GM23338 (cell line): ENCODE measurements around the gene ERCC6L. TPM values are rescaled to one million over a fixed set of nuclear protein-coding genes. Genes with fewer than 3 reads are reported as not detected.

Source experiments
- ATAC-seq: fragments of 200-7000 bp; cut with Tn5 transposase; 3 replicates; pipeline ENCODE4 v1.9.1; 2020
- DNase-seq: peaks from one replicate; pipeline ENCODE4 v3.0.0-alpha.2; 2015; ENCODE audit warnings: low spot score
- H2AFZ ChIP-seq: fragments of 200-600 bp; sonication (generic); 2 replicates; pipeline ENCODE4 v1.8.0; 2016; ENCODE audit warnings: antibody characterized with exemption, mild to moderate bottlenecking, moderate library complexity
- H3F3A ChIP-seq: fragments of 200-600 bp; sonication (generic); replicated peaks from 2 replicates; pipeline ENCODE4 v1.8.0; 2017; ENCODE audit warnings: antibody characterized with exemption, mixed run types, low read depth
- H3K27ac ChIP-seq: fragments of 200-600 bp; sonication (generic); 2 replicates; pipeline ENCODE4 v1.6.1; 2016; ENCODE audit warnings: low read depth
- H3K27me3 ChIP-seq: fragments of 200-600 bp; sonication (generic); 2 replicates; pipeline ENCODE4 v1.8.0; 2016; ENCODE audit warnings: mild to moderate bottlenecking, mixed run types, moderate library complexity; ENCODE audit not compliant: insufficient read depth
- H3K36me3 ChIP-seq: fragments of 200-600 bp; sonication (generic); 2 replicates; pipeline ENCODE4 v1.8.0; 2016; ENCODE audit warnings: mild to moderate bottlenecking; ENCODE audit not compliant: insufficient read depth
- H3K4me1 ChIP-seq: fragments of 200-600 bp; sonication (generic); 2 replicates; pipeline ENCODE4 v1.8.0; 2016; ENCODE audit warnings: mild to moderate bottlenecking, moderate library complexity; ENCODE audit not compliant: insufficient read depth
- H3K4me2 ChIP-seq: fragments of 200-600 bp; sonication (generic); 2 replicates; pipeline ENCODE4 v1.7.1; 2017; ENCODE audit warnings: mixed run types
- H3K4me3 ChIP-seq: fragments of 200-600 bp; sonication (generic); 2 replicates; pipeline ENCODE4 v1.6.1; 2016; ENCODE audit warnings: mixed run types
- H3K79me2 ChIP-seq: fragments of 200-600 bp; sonication (generic); replicated peaks from 2 replicates; pipeline ENCODE4 v1.8.0; 2017; ENCODE audit warnings: mild to moderate bottlenecking; ENCODE audit not compliant: insufficient read depth
- H3K9me2 ChIP-seq: fragments of 200-600 bp; sonication (generic); 2 replicates; pipeline ENCODE4 v1.8.0; 2017; ENCODE audit not compliant: insufficient read depth
- H4K20me1 ChIP-seq: fragments of 200-600 bp; sonication (generic); replicated peaks from 2 replicates; pipeline ENCODE4 v1.8.0; 2017; ENCODE audit warnings: mild to moderate bottlenecking; ENCODE audit not compliant: insufficient read depth
- H3K27ac Mint-ChIP-seq: 2 replicates; pipeline ENCODE4 v1.8.0; 2020; ENCODE audit warnings: inconsistent platforms, mild to moderate bottlenecking, moderate library complexity, mixed read lengths
- H3K27me3 Mint-ChIP-seq: 3 replicates; pipeline ENCODE4 v1.8.0; 2022; ENCODE audit warnings: low read depth, mild to moderate bottlenecking, moderate library complexity, mixed read lengths, inconsistent platforms; ENCODE audit not compliant: insufficient read depth, poor library complexity
- H3K36me3 Mint-ChIP-seq: 3 replicates; pipeline ENCODE4 v1.8.0; 2021; ENCODE audit warnings: low read depth, mild to moderate bottlenecking, inconsistent platforms, moderate library complexity, mixed read lengths
- H3K4me1 Mint-ChIP-seq: 3 replicates; pipeline ENCODE4 v1.8.0; 2020; ENCODE audit warnings: mild to moderate bottlenecking, inconsistent platforms, mixed read lengths
- H3K4me3 Mint-ChIP-seq: 3 replicates; pipeline ENCODE4 v1.8.0; 2021; ENCODE audit warnings: moderate library complexity, mild to moderate bottlenecking, inconsistent platforms, mixed read lengths
- H3K9me3 Mint-ChIP-seq: 3 replicates; pipeline ENCODE4 v1.8.0; 2020; ENCODE audit warnings: moderate library complexity, mild to moderate bottlenecking, inconsistent platforms, mixed read lengths
- CREB1 ChIP-seq: fragments of 250-450 bp; sonication (Bioruptor Pico); IDR thresholded peaks from 2 replicates; pipeline ENCODE4 v1.5.0; 2020; ENCODE audit warnings: low read depth, mild to moderate bottlenecking, moderate library complexity
- EZH2 ChIP-seq: fragments of 200-600 bp; sonication (generic); IDR thresholded peaks from one replicate; pipeline ENCODE4 v1.8.0; 2017; ENCODE audit warnings: antibody characterized with exemption, mild to moderate bottlenecking, low read depth; ENCODE audit not compliant: unreplicated experiment
- EZH2phosphoT487 ChIP-seq: fragments of 200-600 bp; sonication (generic); IDR thresholded peaks from one replicate; pipeline ENCODE4 v1.8.1; 2018; ENCODE audit warnings: antibody characterized with exemption; ENCODE audit not compliant: unreplicated experiment
- JUNB ChIP-seq: IDR thresholded peaks from one replicate; pipeline ENCODE4 v1.6.1; 2016; ENCODE audit warnings: antibody characterized with exemption; ENCODE audit not compliant: unreplicated experiment
- NANOG ChIP-seq: IDR thresholded peaks from 2 replicates; pipeline ENCODE4 v1.6.1; 2016; ENCODE audit warnings: antibody characterized with exemption, borderline replicate concordance
- POLR2AphosphoS5 ChIP-seq: IDR thresholded peaks from 2 replicates; pipeline ENCODE4 v1.6.1; 2016; ENCODE audit warnings: antibody characterized with exemption, low read depth
- STAT1 ChIP-seq: IDR thresholded peaks from one replicate; pipeline ENCODE4 v1.6.1; 2016; ENCODE audit warnings: antibody characterized with exemption; ENCODE audit not compliant: unreplicated experiment
- ZNF114 ChIP-seq: fragments of 250-450 bp; sonication (Bioruptor Pico); IDR thresholded peaks from 2 replicates; pipeline ENCODE4 v1.5.0; 2020; ENCODE audit warnings: mild to moderate bottlenecking, moderate library complexity
- ZNF331 ChIP-seq: fragments of 250-450 bp; sonication (Bioruptor Pico); IDR thresholded peaks from 2 replicates; pipeline ENCODE4 v1.5.0; 2020; ENCODE audit warnings: low read depth, mild to moderate bottlenecking, moderate library complexity
- ZNF462 ChIP-seq: fragments of 250-450 bp; sonication (Bioruptor Pico); IDR thresholded peaks from 2 replicates; pipeline ENCODE4 v1.5.0; 2020; ENCODE audit warnings: mild to moderate bottlenecking, moderate library complexity
- polyA plus RNA-seq: library from polyadenylated mRNA; unstranded; fragments of >200 nt; fragmentation: Nextera tagmentation; extraction: Ambion mirVana; gene quantifications from 2 replicates; pipeline ENCODE4 v1.2.1, GENCODE V29; 2016
- total RNA-seq: library from RNA; depleted of rRNA; stranded (reverse); fragments of >200 nt; shearing (Covaris generic); gene quantifications from 2 replicates; pipeline ENCODE4 v1.2.3, GENCODE V29; 2014
- TF ChIP-seq, protein P1 (sequence below): IDR thresholded peaks from one replicate; pipeline ENCODE4 v1.6.1; 2018; ENCODE audit warnings: antibody characterized with exemption; ENCODE audit not compliant: unreplicated experiment
- TF ChIP-seq, protein P2 (sequence below), 2 experiments: fragments of 200-600 bp in 1 of 2; sonication (generic) in 1 of 2; conservative IDR thresholded peaks; 2 replicates each; pipeline versions ENCODE4 v1.5.1 to v1.6.1; 2016 to 2017; ENCODE audit warnings: antibody characterized with exemption in 2 of 2, low read depth in 2 of 2, mild to moderate bottlenecking in 2 of 2, moderate library complexity in 1 of 2
- TF ChIP-seq, protein P3 (sequence below): IDR thresholded peaks from 2 replicates; pipeline ENCODE4 v1.6.1; 2016; ENCODE audit warnings: antibody characterized with exemption

Gene ERCC6L
- total and polyA plus RNA-seq, 2 experiments from 2014 or later, result 11.3 to 23.1 TPM

DNA sequence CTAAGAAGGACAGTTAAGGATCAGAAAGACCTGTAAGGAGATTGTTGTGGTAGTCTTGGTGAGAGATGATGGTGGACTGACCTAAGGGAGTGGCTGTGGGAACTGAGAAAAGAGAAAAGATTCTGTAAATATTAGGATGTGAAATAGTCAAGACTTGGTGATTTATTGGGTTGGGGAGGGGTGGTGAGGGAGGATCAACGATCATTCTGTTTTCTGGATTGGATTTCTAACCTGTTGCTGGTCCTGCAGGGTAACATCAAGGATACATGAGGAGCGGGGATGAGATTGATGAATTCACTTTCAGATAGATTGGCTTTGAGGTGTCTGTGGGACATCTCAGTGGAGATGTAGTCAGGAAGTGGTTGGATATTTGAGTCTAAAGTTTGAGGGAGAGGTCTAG is 55.9 kb downstream of the ERCC6L start:
- TF ChIP-seq ZNF331 (no peak), EZH2phosphoT487 (no peak), STAT1 (no peak), NANOG (no peak), JUNB (no peak), POLR2AphosphoS5 (no peak), ZNF462 (CRISPR knock-in tag) (no peak), CREB1 (no peak), EZH2 (no peak), ZNF114 (CRISPR knock-in tag) (no peak)
- TF ChIP-seq, protein P1, sequence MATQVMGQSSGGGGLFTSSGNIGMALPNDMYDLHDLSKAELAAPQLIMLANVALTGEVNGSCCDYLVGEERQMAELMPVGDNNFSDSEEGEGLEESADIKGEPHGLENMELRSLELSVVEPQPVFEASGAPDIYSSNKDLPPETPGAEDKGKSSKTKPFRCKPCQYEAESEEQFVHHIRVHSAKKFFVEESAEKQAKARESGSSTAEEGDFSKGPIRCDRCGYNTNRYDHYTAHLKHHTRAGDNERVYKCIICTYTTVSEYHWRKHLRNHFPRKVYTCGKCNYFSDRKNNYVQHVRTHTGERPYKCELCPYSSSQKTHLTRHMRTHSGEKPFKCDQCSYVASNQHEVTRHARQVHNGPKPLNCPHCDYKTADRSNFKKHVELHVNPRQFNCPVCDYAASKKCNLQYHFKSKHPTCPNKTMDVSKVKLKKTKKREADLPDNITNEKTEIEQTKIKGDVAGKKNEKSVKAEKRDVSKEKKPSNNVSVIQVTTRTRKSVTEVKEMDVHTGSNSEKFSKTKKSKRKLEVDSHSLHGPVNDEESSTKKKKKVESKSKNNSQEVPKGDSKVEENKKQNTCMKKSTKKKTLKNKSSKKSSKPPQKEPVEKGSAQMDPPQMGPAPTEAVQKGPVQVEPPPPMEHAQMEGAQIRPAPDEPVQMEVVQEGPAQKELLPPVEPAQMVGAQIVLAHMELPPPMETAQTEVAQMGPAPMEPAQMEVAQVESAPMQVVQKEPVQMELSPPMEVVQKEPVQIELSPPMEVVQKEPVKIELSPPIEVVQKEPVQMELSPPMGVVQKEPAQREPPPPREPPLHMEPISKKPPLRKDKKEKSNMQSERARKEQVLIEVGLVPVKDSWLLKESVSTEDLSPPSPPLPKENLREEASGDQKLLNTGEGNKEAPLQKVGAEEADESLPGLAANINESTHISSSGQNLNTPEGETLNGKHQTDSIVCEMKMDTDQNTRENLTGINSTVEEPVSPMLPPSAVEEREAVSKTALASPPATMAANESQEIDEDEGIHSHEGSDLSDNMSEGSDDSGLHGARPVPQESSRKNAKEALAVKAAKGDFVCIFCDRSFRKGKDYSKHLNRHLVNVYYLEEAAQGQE, result no peak
- TF ChIP-seq, protein P2, sequence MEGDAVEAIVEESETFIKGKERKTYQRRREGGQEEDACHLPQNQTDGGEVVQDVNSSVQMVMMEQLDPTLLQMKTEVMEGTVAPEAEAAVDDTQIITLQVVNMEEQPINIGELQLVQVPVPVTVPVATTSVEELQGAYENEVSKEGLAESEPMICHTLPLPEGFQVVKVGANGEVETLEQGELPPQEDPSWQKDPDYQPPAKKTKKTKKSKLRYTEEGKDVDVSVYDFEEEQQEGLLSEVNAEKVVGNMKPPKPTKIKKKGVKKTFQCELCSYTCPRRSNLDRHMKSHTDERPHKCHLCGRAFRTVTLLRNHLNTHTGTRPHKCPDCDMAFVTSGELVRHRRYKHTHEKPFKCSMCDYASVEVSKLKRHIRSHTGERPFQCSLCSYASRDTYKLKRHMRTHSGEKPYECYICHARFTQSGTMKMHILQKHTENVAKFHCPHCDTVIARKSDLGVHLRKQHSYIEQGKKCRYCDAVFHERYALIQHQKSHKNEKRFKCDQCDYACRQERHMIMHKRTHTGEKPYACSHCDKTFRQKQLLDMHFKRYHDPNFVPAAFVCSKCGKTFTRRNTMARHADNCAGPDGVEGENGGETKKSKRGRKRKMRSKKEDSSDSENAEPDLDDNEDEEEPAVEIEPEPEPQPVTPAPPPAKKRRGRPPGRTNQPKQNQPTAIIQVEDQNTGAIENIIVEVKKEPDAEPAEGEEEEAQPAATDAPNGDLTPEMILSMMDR (conservative IDR thresholded peaks at IDR 0.05; ENCODE audit: low read depth in 2 of 2), result no peak
- TF ChIP-seq, protein P3, sequence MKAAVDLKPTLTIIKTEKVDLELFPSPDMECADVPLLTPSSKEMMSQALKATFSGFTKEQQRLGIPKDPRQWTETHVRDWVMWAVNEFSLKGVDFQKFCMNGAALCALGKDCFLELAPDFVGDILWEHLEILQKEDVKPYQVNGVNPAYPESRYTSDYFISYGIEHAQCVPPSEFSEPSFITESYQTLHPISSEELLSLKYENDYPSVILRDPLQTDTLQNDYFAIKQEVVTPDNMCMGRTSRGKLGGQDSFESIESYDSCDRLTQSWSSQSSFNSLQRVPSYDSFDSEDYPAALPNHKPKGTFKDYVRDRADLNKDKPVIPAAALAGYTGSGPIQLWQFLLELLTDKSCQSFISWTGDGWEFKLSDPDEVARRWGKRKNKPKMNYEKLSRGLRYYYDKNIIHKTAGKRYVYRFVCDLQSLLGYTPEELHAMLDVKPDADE, result no peak
- Mint-ChIP-seq H3K4me3 (no peak overlapping the region), H3K9me3 (peaks cover 5% of the 10 kb centered on the region; the same call in 2 of the 3 replicates), H3K4me1 (no peaks in the 10 kb centered on the region; the same call in 2 of the 3 replicates), H3K27me3 (no peaks in the 10 kb centered on the region), H3K36me3 (peaks cover 3% of the 10 kb centered on the region; the same call in 1 of the 3 replicates), H3K27ac (no peak overlapping the region)
- Histone ChIP-seq H3K79me2 (peaks cover 15% of the 10 kb centered on the region), H2AFZ (no peak overlapping the region), H3K9me2 (no peaks in the 10 kb centered on the region), H3K4me1 (no peaks in the 10 kb centered on the region), H3K4me3 (peak overlapping the region; percentile 76), H3K27me3 (no peaks in the 10 kb centered on the region), H3K36me3 (no peaks in the 10 kb centered on the region), H3F3A (no peaks in the 10 kb centered on the region), H3K4me2 (peak overlapping the region; percentile 77), H4K20me1 (no peaks in the 10 kb centered on the region), H3K27ac (no peak overlapping the region)
- ATAC-seq (no peak), DNase-seq (no peak)
